Panc1 (cell line): Measurements from ENCODE around the gene SEC61G.

Experiments used
- TF ChIP-seq, protein P1 (sequence below): fragments of 450-650 bp; IDR thresholded peaks from 2 replicates; pipeline ENCODE4 v1.5.1; 2017; ENCODE audit warnings: mild to moderate bottlenecking
- TF ChIP-seq, protein P2 (sequence below), 2 experiments: IDR thresholded peaks; 2 replicates each; pipeline ENCODE4 v1.6.1; 2011 to 2012; ENCODE audit warnings: low read depth in 2 of 2, control low read depth in 1 of 2, low read length in 1 of 2, mild to moderate bottlenecking in 1 of 2, moderate library complexity in 1 of 2; ENCODE audit not compliant: insufficient read depth in 1 of 2

- TF ChIP-seq, protein P1, sequence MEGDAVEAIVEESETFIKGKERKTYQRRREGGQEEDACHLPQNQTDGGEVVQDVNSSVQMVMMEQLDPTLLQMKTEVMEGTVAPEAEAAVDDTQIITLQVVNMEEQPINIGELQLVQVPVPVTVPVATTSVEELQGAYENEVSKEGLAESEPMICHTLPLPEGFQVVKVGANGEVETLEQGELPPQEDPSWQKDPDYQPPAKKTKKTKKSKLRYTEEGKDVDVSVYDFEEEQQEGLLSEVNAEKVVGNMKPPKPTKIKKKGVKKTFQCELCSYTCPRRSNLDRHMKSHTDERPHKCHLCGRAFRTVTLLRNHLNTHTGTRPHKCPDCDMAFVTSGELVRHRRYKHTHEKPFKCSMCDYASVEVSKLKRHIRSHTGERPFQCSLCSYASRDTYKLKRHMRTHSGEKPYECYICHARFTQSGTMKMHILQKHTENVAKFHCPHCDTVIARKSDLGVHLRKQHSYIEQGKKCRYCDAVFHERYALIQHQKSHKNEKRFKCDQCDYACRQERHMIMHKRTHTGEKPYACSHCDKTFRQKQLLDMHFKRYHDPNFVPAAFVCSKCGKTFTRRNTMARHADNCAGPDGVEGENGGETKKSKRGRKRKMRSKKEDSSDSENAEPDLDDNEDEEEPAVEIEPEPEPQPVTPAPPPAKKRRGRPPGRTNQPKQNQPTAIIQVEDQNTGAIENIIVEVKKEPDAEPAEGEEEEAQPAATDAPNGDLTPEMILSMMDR: no peak
- TF ChIP-seq, protein P2, sequence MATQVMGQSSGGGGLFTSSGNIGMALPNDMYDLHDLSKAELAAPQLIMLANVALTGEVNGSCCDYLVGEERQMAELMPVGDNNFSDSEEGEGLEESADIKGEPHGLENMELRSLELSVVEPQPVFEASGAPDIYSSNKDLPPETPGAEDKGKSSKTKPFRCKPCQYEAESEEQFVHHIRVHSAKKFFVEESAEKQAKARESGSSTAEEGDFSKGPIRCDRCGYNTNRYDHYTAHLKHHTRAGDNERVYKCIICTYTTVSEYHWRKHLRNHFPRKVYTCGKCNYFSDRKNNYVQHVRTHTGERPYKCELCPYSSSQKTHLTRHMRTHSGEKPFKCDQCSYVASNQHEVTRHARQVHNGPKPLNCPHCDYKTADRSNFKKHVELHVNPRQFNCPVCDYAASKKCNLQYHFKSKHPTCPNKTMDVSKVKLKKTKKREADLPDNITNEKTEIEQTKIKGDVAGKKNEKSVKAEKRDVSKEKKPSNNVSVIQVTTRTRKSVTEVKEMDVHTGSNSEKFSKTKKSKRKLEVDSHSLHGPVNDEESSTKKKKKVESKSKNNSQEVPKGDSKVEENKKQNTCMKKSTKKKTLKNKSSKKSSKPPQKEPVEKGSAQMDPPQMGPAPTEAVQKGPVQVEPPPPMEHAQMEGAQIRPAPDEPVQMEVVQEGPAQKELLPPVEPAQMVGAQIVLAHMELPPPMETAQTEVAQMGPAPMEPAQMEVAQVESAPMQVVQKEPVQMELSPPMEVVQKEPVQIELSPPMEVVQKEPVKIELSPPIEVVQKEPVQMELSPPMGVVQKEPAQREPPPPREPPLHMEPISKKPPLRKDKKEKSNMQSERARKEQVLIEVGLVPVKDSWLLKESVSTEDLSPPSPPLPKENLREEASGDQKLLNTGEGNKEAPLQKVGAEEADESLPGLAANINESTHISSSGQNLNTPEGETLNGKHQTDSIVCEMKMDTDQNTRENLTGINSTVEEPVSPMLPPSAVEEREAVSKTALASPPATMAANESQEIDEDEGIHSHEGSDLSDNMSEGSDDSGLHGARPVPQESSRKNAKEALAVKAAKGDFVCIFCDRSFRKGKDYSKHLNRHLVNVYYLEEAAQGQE (IDR thresholded peaks at IDR 0.05; ENCODE audit: insufficient read depth in 1 of 2, low read depth in 2 of 2, low read length in 1 of 2): no peak
Observed at GRCh38 chr7:54719974-54720373, 39.0 kb downstream of the SEC61G start.
